GM12891 (cell line): Measurements from ENCODE around the gene NPIPA5.
"Not testable (repeated sequence)": the region's sequence is repeated elsewhere in the genome, so short reads cannot be mapped to it uniquely, and the experiment has no call there.

ENCODE experiments used
- PAX5 ChIP-seq: IDR thresholded peaks from 2 replicates; pipeline ENCODE4 v1.6.1; 2011; ENCODE audit warnings: low read length, moderate library complexity, mild to moderate bottlenecking; ENCODE audit not compliant: insufficient read depth, severe bottlenecking
- POLR2A ChIP-seq: IDR thresholded peaks from 2 replicates; pipeline ENCODE4 v1.6.1; 2011; ENCODE audit warnings: low read depth, low read length, control low read depth
- POLR2AphosphoS5 ChIP-seq: IDR thresholded peaks from 2 replicates; pipeline ENCODE4 v1.6.1; 2011; ENCODE audit warnings: low read depth, low read length, control low read depth
- POU2F2 ChIP-seq: IDR thresholded peaks from 2 replicates; pipeline ENCODE4 v1.6.1; 2011; ENCODE audit warnings: low read depth, mild to moderate bottlenecking, control low read depth, low read length, moderate library complexity
- SPI1 ChIP-seq: IDR thresholded peaks from 2 replicates; pipeline ENCODE4 v1.6.1; 2011; ENCODE audit warnings: low read depth, low read length, control low read depth
- TAF1 ChIP-seq: IDR thresholded peaks from 2 replicates; pipeline ENCODE4 v1.6.1; 2011; ENCODE audit warnings: low read depth, low read length, control low read depth

DNA sequence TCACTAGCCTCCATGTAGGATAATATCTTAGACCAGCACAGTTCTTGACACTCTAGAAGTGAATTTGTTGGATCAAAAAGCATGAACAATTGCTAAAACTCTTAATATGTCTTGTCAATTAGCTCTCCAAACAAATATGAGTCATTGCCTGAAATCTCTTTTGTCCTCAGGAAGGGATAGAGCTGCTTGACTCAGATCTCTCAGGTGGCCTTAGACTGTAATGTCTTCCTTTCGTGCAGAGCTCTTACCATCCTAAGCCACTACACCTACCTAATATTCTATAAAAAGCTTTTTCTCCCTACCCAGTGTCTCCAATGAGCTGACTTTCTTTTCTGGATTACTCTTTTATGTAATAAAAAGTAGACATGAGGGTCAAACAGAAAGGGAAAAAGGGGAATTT is 63.5 kb downstream of the NPIPA5 start:
- TF ChIP-seq POLR2A, POLR2AphosphoS5, TAF1, SPI1, PAX5, POU2F2: not testable (repeated sequence)
